Testis (tissue), 2 donors: Measurements from ENCODE around the gene BMPR1B.

Experiments used
- CTCF ChIP-seq, 3 experiments: fragments of 450-650 bp in 2 of 3; fragments of 200-600 bp in 1 of 3; sonication (generic) in 1 of 3; IDR thresholded peaks; one replicate each; pipeline ENCODE4 v1.5.1; 2016 to 2019; ENCODE audit warnings: antibody characterized with exemption in 3 of 3, mild to moderate bottlenecking in 2 of 3, moderate library complexity in 1 of 3
- POLR2A ChIP-seq: fragments of 450-650 bp; IDR thresholded peaks from one replicate; pipeline ENCODE4 v1.6.1; 2017; ENCODE audit warnings: antibody characterized with exemption, mild to moderate bottlenecking, moderate library complexity

- TF ChIP-seq CTCF (IDR thresholded peaks at IDR 0.05) (no peak), POLR2A (no peak)
These were observed 61.8 kb downstream of the BMPR1B start for GRCh38 chr4:94819371-94820168.
